Measurements from ENCODE around the gene RAMP3. TPM values are rescaled to one million over a fixed set of nuclear protein-coding genes. Genes with fewer than 3 reads are reported as not detected.

The RAMP3 gene
- total and polyA plus RNA-seq, 3 experiments from 2014 or later, result not detected

- CTCF ChIA-PET, result interaction anchor here (1.3 kb wide), 1 partner anchor 153 kb away, joined by 3 read pairs; no protein-coding TSS in a partner anchor
- POLR2A ChIA-PET, result no interaction called here
- no peaks in the 10 kb centered on the region for H3K36me3 Mint-ChIP-seq
Measured at GRCh38 chr7:45126201-45126600, 31.4 kb upstream of the RAMP3 start.

DNA sequence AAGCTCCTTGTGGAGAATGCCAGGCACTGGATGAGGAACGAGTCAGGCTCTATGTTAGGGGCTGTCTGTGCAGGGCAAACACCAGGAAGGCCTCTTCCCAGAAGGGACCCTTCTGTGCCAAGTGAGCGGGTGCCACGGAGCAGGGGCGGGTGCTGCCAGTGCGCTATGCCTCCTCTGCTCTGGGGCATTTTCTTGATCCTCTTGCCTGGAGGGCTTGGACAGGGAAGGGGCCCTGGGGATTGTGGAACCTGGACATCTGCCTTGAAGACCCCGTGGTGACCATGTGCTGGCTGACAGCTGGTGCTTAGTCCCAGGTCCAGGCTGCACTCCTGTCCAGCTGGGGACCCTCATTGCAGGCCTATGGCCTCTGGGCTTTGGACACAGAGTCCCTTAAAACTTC, 30.7 kb upstream of the RAMP3 start:
- Mint-ChIP-seq H3K27ac (peak overlapping the region in 1 of 8 donors; percentile 54), H3K4me3 (no peak overlapping the region), H3K9me3 (no peaks in the 10 kb centered on the region), H3K4me1 (peaks cover 15 to 17% (median 15%) of the 10 kb centered on the region in 3 donors), H3K36me3 (no peaks in the 10 kb centered on the region), H3K27me3 (no peaks in the 10 kb centered on the region)
- ChIA-PET POLR2A (no interaction called here), CTCF (interaction anchor here (1.3 kb wide), 1 partner anchor 154 kb away, joined by 3 read pairs; no protein-coding TSS in a partner anchor)
- Histone ChIP-seq H3K4me1 (ENCODE audit: insufficient read depth, low read length) (peaks cover 23% of the 10 kb centered on the region), H3K4me3 (ENCODE audit: low read length) (no peak overlapping the region), H3K27ac (ENCODE audit: low read depth, low read length) (no peak overlapping the region), H3K9me3 (ENCODE audit: low read length) (no peaks in the 10 kb centered on the region), H3K27me3 (ENCODE audit: insufficient read depth, low read length, poor library complexity, severe bottlenecking) (no peaks in the 10 kb centered on the region), H3K36me3 (ENCODE audit: insufficient read depth, low read length) (no peaks in the 10 kb centered on the region)
- DNase-seq, result no peak

More at GRCh38 chr7:45126201-45126600, 31.4 kb upstream of the RAMP3 start:
- H3K9me3 Mint-ChIP-seq, result no peaks in the 10 kb centered on the region
- peaks cover 15 to 17% (median 16%) of the 10 kb centered on the region in 3 donors for H3K4me1 Mint-ChIP-seq
- Histone ChIP-seq H3K27me3 (ENCODE audit: insufficient read depth, low read length, poor library complexity, severe bottlenecking) (no peaks in the 10 kb centered on the region), H3K4me3 (ENCODE audit: low read length) (no peak overlapping the region), H3K36me3 (ENCODE audit: insufficient read depth, low read length) (no peaks in the 10 kb centered on the region), H3K4me1 (ENCODE audit: insufficient read depth, low read length) (peaks cover 23% of the 10 kb centered on the region), H3K9me3 (ENCODE audit: low read length) (no peaks in the 10 kb centered on the region), H3K27ac (ENCODE audit: low read depth, low read length) (no peak overlapping the region)
- DNase-seq, result no peak
- peak overlapping the region in 4 of 8 donors; percentile 43 to 83 (median 54) for H3K27ac Mint-ChIP-seq
- H3K4me3 Mint-ChIP-seq, result no peak overlapping the region
- H3K27me3 Mint-ChIP-seq, result no peaks in the 10 kb centered on the region

GRCh38 chr7:45129181-45129800, 28.3 kb upstream of the RAMP3 start:
- Mint-ChIP-seq H3K9me3 (no peaks in the 10 kb centered on the region), H3K27ac (peak overlapping the region in 3 of 8 donors; percentile 33 to 81 (median 79)), H3K4me3 (no peak overlapping the region), H3K4me1 (no peaks in the 10 kb centered on the region), H3K36me3 (no peaks in the 10 kb centered on the region), H3K27me3 (no peaks in the 10 kb centered on the region)
- Histone ChIP-seq H3K4me1 (ENCODE audit: insufficient read depth, low read length) (no peaks in the 10 kb centered on the region), H3K27me3 (ENCODE audit: insufficient read depth, low read length, poor library complexity, severe bottlenecking) (no peaks in the 10 kb centered on the region), H3K9me3 (ENCODE audit: low read length) (no peaks in the 10 kb centered on the region), H3K36me3 (ENCODE audit: insufficient read depth, low read length) (no peaks in the 10 kb centered on the region), H3K4me3 (ENCODE audit: low read length) (no peak overlapping the region), H3K27ac (ENCODE audit: low read depth, low read length) (no peak overlapping the region)
- ChIA-PET CTCF (no interaction called here), POLR2A (no interaction called here)
- DNase-seq, result no peak

DNA sequence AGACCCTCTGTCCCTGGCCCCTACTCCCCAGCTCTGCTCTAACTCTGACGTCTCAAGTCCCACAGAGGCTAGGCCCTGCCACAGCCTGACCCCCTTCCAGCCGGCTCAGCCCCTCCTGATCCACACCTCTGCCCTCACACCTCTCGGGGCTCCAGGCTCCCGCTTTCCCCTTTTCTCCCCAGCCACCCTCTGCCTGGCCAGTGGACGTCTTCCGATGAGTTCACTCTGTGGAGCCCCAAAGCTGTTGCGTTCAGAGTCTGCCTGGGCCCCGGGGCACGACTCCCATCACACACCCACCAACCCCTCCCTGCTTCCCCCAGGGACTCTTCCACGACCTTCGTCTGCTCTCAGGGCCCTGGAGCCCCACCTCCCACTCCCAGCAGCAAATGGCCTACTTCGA, 27.7 kb upstream of the RAMP3 start:
- no peaks in the 10 kb centered on the region for H3K27me3 ChIP-seq (ENCODE audit: insufficient read depth, low read length, poor library complexity, severe bottlenecking)
- no peaks in the 10 kb centered on the region for H3K9me3 Mint-ChIP-seq
- H3K4me3 Mint-ChIP-seq, result no peak overlapping the region
- H3K36me3 Mint-ChIP-seq, result no peaks in the 10 kb centered on the region
- POLR2A ChIA-PET, result no interaction called here
- no peaks in the 10 kb centered on the region for H3K27me3 Mint-ChIP-seq
- no peaks in the 10 kb centered on the region for H3K36me3 ChIP-seq (ENCODE audit: insufficient read depth, low read length)
- no peak overlapping the region for H3K27ac ChIP-seq (ENCODE audit: low read depth, low read length)
- CTCF ChIA-PET, result no interaction called here
- H3K4me1 ChIP-seq (ENCODE audit: insufficient read depth, low read length), result no peaks in the 10 kb centered on the region
- no peak overlapping the region for H3K4me3 ChIP-seq (ENCODE audit: low read length)
- no peak for DNase-seq
- peak overlapping the region in 4 of 8 donors; percentile 33 to 63 (median 58) for H3K27ac Mint-ChIP-seq
- H3K9me3 ChIP-seq (ENCODE audit: low read length), result no peaks in the 10 kb centered on the region
- no peaks in the 10 kb centered on the region for H3K4me1 Mint-ChIP-seq

DNA sequence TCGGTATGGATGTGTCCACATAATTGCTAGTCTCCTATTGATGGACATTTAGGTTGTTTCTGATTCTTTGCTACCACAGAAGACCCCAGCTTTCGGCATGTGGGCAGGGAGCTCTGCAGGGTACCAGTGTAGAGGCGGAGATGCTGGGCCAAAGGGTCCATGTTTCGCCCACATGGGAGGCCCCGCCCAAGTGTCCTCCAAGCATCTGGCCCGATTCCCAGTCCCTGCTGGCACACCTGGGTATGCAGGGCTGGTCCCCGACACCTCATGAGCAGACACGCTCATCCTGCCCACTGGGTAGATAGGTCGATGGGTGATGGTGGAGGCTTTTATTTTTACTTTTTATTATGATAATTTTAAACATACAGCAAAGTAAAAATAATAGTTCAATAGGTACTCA, 26.7 kb upstream of the RAMP3 start:
- no peak overlapping the region for H3K27ac ChIP-seq (ENCODE audit: low read depth, low read length)
- Mint-ChIP-seq H3K27ac (peak overlapping the region in 1 of 8 donors; percentile 85), H3K27me3 (no peaks in the 10 kb centered on the region), H3K9me3 (no peaks in the 10 kb centered on the region), H3K4me1 (peaks cover 0 to 4% (median under 1%) of the 10 kb centered on the region in 3 donors), H3K4me3 (no peak overlapping the region), H3K36me3 (no peaks in the 10 kb centered on the region)
- CTCF ChIA-PET, result interaction anchor here (0.6 to 2.2 kb wide), 2 partner anchors 10 to 21 kb away, joined by 3 to 5 read pairs; no protein-coding TSS in a partner anchor
- H3K27me3 ChIP-seq (ENCODE audit: insufficient read depth, low read length, poor library complexity, severe bottlenecking), result no peaks in the 10 kb centered on the region
- no peaks in the 10 kb centered on the region for H3K36me3 ChIP-seq (ENCODE audit: insufficient read depth, low read length)
- H3K9me3 ChIP-seq (ENCODE audit: low read length), result no peaks in the 10 kb centered on the region
- H3K4me3 ChIP-seq (ENCODE audit: low read length), result no peak overlapping the region
- peak in 1 of 5 donors; percentile 21 for DNase-seq
- peaks cover 4% of the 10 kb centered on the region for H3K4me1 ChIP-seq (ENCODE audit: insufficient read depth, low read length)
- POLR2A ChIA-PET, result no interaction called here

- no peak for DNase-seq
- H3K27ac Mint-ChIP-seq, result peak overlapping the region in 3 of 8 donors; percentile 2 to 73 (median 52)
- H3K9me3 ChIP-seq (ENCODE audit: low read length), result no peaks in the 10 kb centered on the region
- ChIA-PET CTCF (interaction anchor here (2.2 kb wide), 1 partner anchor 11 kb away, joined by 5 read pairs; no protein-coding TSS in a partner anchor), POLR2A (no interaction called here)
- peaks cover 3 to 9% (median 4%) of the 10 kb centered on the region in 3 donors for H3K4me1 Mint-ChIP-seq
- peaks cover 6% of the 10 kb centered on the region for H3K4me1 ChIP-seq (ENCODE audit: insufficient read depth, low read length)
- H3K27ac ChIP-seq (ENCODE audit: low read depth, low read length), result no peak overlapping the region
- no peaks in the 10 kb centered on the region for H3K36me3 Mint-ChIP-seq
- no peaks in the 10 kb centered on the region for H3K27me3 Mint-ChIP-seq
- H3K4me3 Mint-ChIP-seq, result peak overlapping the region in 1 of 7 donors; percentile 23
- no peaks in the 10 kb centered on the region for H3K36me3 ChIP-seq (ENCODE audit: insufficient read depth, low read length)
- H3K9me3 Mint-ChIP-seq, result no peaks in the 10 kb centered on the region
- no peaks in the 10 kb centered on the region for H3K27me3 ChIP-seq (ENCODE audit: insufficient read depth, low read length, poor library complexity, severe bottlenecking)
- no peak overlapping the region for H3K4me3 ChIP-seq (ENCODE audit: low read length)
Measured at GRCh38 chr7:45131891-45132290, 25.7 kb upstream of the RAMP3 start.

DNA sequence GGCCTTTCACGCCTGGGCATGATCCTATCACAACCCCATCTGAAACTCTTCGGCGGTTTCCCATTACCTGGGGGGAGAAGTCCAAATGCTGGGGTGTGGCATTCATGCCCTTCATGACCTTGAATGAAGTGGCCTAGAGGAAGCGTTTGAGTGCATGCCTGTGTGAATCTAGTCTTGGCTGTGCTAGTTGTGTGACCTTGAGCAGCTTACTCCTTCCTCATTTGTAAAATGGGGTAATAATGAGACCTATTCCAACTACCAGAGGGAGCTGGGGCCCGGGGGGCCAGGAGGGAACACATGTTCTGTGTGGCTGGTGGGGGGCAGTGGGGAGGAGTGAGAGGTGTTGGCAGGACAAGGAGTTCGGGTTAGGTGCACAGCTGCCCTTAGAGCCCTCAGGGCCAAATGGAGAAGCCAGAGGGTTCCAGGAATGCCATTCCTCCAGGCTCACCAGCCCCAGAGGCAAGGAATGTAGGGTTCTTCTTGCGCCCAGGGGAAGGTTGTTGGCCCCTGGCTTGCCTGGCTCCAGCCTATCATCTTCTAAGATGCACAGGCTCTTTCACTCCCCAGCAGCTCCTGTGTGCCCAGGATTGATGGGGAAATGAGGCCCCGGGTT, 24.8 kb upstream of the RAMP3 start:
- H3K27ac ChIP-seq (ENCODE audit: low read depth, low read length), result no peak overlapping the region
- ChIA-PET POLR2A (no interaction called here), CTCF (interaction anchor here (2.2 to 6.6 kb wide), 2 partner anchors 12 to 158 kb away, joined by 5 to 88 read pairs; no protein-coding TSS in a partner anchor)
- H3K4me1 Mint-ChIP-seq, result peaks cover 3 to 9% (median 4%) of the 10 kb centered on the region in 3 donors
- H3K27me3 Mint-ChIP-seq, result no peaks in the 10 kb centered on the region
- H3K27me3 ChIP-seq (ENCODE audit: insufficient read depth, low read length, poor library complexity, severe bottlenecking), result no peaks in the 10 kb centered on the region
- H3K4me1 ChIP-seq (ENCODE audit: insufficient read depth, low read length), result peaks cover 6% of the 10 kb centered on the region
- no peak overlapping the region for H3K4me3 Mint-ChIP-seq
- DNase-seq, result peak in 1 of 5 donors; percentile 8
- H3K27ac Mint-ChIP-seq, result peak overlapping the region in 1 of 8 donors; percentile 43
- H3K9me3 Mint-ChIP-seq, result no peaks in the 10 kb centered on the region
- no peak overlapping the region for H3K4me3 ChIP-seq (ENCODE audit: low read length)
- no peaks in the 10 kb centered on the region for H3K36me3 Mint-ChIP-seq
- no peaks in the 10 kb centered on the region for H3K9me3 ChIP-seq (ENCODE audit: low read length)
- no peaks in the 10 kb centered on the region for H3K36me3 ChIP-seq (ENCODE audit: insufficient read depth, low read length)

GRCh38 chr7:45133352-45133751, 24.2 kb upstream of the RAMP3 start:
- H3K4me1 ChIP-seq (ENCODE audit: insufficient read depth, low read length), result peaks cover 6% of the 10 kb centered on the region
- no peaks in the 10 kb centered on the region for H3K36me3 ChIP-seq (ENCODE audit: insufficient read depth, low read length)
- Mint-ChIP-seq H3K27me3 (no peaks in the 10 kb centered on the region), H3K4me1 (peaks cover 3 to 9% (median 4%) of the 10 kb centered on the region in 3 donors), H3K4me3 (no peak overlapping the region), H3K27ac (peak overlapping the region in 1 of 8 donors; percentile 40), H3K9me3 (no peaks in the 10 kb centered on the region), H3K36me3 (no peaks in the 10 kb centered on the region)
- no peaks in the 10 kb centered on the region for H3K9me3 ChIP-seq (ENCODE audit: low read length)
- no peaks in the 10 kb centered on the region for H3K27me3 ChIP-seq (ENCODE audit: insufficient read depth, low read length, poor library complexity, severe bottlenecking)
- DNase-seq, result peak in 1 of 5 donors; percentile 7
- ChIA-PET POLR2A (no interaction called here), CTCF (interaction anchor here (6.6 kb wide), 1 partner anchor 159 kb away, joined by 88 read pairs; no protein-coding TSS in a partner anchor)
- no peak overlapping the region for H3K4me3 ChIP-seq (ENCODE audit: low read length)
- no peak overlapping the region for H3K27ac ChIP-seq (ENCODE audit: low read depth, low read length)
